ENCODE results near the gene LRRC36.
A peak's percentile ranks its signal among the peaks of the same experiment; 100 is the strongest.

GRCh38 chr16:67399218-67399733 lies 72.7 kb downstream of the LRRC36 start:
- TF ChIP-seq CREB1 (CRISPR knock-in tag; IDR thresholded peaks at IDR 0.05) (no peak), ATF1 (CRISPR knock-in tag; IDR thresholded peaks at IDR 0.05) (no peak), RELA (CRISPR knock-in tag; IDR thresholded peaks at IDR 0.05; ENCODE audit: borderline replicate concordance) (no peak), USF2 (CRISPR knock-in tag; IDR thresholded peaks at IDR 0.05) (peak; percentile 32; the same call in 1 of the 2 replicates), CTCF (IDR thresholded peaks at IDR 0.05) (peak; percentile 80; the same call in 1 of the 2 replicates), ETV6 (CRISPR knock-in tag; IDR thresholded peaks at IDR 0.05) (no peak)

All from WTC11 (cell line).